ENCODE results near the gene ARHGEF3. TPM values are rescaled to one million over a fixed set of nuclear protein-coding genes. Genes with fewer than 3 reads are reported as not detected.
"Not testable (repeated sequence)": the region's sequence is repeated elsewhere in the genome, so short reads cannot be mapped to it uniquely, and the experiment has no call there.

The ARHGEF3 gene
- total RNA-seq, 1 donor from 2014 or later: 20.9 TPM

DNA sequence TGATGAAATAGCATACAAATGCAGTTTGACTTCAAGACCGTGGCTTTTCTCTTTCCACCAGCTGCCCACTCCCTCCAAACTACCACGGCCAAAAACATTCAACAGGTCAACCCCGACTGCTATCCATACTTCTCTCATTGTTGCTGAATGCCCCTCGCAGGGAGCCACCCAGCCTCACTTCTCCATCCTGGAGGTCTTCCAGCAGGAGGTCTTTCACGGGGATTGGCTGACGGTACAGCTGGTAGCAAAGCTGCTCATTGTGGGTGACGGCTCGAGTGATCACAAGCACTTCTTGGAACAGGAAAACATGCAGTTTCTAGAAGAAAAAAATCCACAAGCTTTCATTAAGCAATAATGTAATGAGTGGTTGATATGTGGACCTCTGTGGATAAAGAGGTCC is 69.6 kb downstream of the ARHGEF3 start:
- Mint-ChIP-seq H3K27me3 (no peaks in the 10 kb centered on the region), H3K4me3 (no peak overlapping the region), H3K36me3 (peaks cover 31% of the 10 kb centered on the region), H3K27ac (no peak overlapping the region), H3K4me1 (ENCODE audit: unreplicated experiment) (no peaks in the 10 kb centered on the region), H3K9me3 (no peaks in the 10 kb centered on the region)
- TF ChIP-seq, protein P1, sequence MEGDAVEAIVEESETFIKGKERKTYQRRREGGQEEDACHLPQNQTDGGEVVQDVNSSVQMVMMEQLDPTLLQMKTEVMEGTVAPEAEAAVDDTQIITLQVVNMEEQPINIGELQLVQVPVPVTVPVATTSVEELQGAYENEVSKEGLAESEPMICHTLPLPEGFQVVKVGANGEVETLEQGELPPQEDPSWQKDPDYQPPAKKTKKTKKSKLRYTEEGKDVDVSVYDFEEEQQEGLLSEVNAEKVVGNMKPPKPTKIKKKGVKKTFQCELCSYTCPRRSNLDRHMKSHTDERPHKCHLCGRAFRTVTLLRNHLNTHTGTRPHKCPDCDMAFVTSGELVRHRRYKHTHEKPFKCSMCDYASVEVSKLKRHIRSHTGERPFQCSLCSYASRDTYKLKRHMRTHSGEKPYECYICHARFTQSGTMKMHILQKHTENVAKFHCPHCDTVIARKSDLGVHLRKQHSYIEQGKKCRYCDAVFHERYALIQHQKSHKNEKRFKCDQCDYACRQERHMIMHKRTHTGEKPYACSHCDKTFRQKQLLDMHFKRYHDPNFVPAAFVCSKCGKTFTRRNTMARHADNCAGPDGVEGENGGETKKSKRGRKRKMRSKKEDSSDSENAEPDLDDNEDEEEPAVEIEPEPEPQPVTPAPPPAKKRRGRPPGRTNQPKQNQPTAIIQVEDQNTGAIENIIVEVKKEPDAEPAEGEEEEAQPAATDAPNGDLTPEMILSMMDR (conservative IDR thresholded peaks at IDR 0.05): no peak
- DNase-seq (ENCODE audit: extremely low spot score, unreplicated experiment): no peak

DNA sequence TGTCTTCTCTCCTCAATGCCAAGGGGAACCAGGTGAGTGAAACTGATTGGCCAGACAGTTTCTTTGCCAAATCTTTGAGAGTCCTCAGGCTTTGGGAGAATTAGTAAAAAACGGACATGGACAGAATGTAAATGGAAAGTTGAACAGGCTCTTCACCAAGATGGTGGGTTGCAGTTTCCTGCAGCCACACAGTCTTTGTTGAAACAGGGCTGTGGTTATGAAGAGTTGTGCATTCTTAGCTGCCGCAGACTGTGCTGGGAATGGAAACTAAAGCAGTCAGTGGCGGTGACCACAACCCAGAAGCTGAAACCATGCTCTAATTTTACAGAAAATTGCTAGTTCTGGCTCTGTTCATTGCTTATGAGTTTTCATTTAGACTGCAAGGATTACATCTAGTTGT is 76.6 kb downstream of the ARHGEF3 start:
- peaks cover 18% of the 10 kb centered on the region for H3K36me3 Mint-ChIP-seq

DNA sequence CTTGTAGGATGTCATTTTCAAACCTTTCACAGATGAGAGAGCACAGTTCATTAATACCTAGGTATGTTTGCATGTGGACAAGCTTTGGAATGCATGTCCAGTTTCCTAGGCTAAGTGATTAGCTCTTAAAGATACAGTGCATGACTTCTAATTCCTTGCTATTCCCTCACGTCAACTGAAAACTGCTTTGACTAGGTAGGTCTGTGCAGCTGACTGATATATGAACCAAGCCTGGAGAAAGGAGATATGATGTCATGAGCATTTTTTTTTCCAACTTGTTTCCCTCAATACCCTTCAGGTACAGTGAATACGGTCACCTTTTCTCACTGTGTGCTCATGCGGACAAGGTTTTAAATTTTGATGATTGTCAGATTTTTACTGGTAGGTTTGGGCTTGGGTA is 77.1 kb downstream of the ARHGEF3 start:
- Mint-ChIP-seq H3K36me3 (peaks cover 18% of the 10 kb centered on the region), H3K4me1 (ENCODE audit: unreplicated experiment) (peaks cover 6% of the 10 kb centered on the region), H3K9me3 (peaks cover 9% of the 10 kb centered on the region), H3K4me3 (no peak overlapping the region), H3K27ac (no peak overlapping the region), H3K27me3 (no peaks in the 10 kb centered on the region)
- DNase-seq (ENCODE audit: extremely low spot score, unreplicated experiment): no peak
- TF ChIP-seq, protein P1 (conservative IDR thresholded peaks at IDR 0.05): no peak

More for the DNA sequence above, 76.6 kb downstream of the ARHGEF3 start:
- H3K4me3 Mint-ChIP-seq: no peak overlapping the region
- peaks cover 9% of the 10 kb centered on the region for H3K9me3 Mint-ChIP-seq
- no peak for DNase-seq (ENCODE audit: extremely low spot score, unreplicated experiment)
- H3K27ac Mint-ChIP-seq: no peak overlapping the region
- TF ChIP-seq, protein P1 (conservative IDR thresholded peaks at IDR 0.05): no peak
- H3K27me3 Mint-ChIP-seq: no peaks in the 10 kb centered on the region
- H3K4me1 Mint-ChIP-seq (ENCODE audit: unreplicated experiment): peaks cover 6% of the 10 kb centered on the region

DNA sequence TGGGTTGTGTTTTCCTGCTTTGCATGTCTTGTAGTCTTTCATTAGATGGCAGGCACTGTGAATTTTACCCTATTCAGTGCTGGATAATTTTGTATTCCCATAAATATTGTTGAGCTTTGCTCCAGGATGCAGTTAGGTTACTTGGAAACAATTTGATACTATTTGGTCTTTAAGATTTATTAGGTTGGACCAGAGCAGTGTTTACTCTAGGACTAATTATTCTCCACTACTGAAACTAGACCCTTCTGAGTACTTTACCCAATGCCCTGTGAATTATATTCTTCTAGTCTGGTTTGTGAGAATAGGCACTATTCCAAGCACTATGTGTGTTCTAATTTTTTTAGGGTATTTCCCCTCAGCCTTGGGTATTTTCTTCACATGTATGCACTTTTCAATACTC is 80.9 kb downstream of the ARHGEF3 start:
- H3K9me3 Mint-ChIP-seq: peaks cover 11% of the 10 kb centered on the region
- no peak overlapping the region for H3K27ac Mint-ChIP-seq
- no peak for DNase-seq (ENCODE audit: extremely low spot score, unreplicated experiment)
- peaks cover 3% of the 10 kb centered on the region for H3K36me3 Mint-ChIP-seq
- TF ChIP-seq, protein P1 (conservative IDR thresholded peaks at IDR 0.05): no peak
- H3K27me3 Mint-ChIP-seq: no peaks in the 10 kb centered on the region
- peaks cover 6% of the 10 kb centered on the region for H3K4me1 Mint-ChIP-seq (ENCODE audit: unreplicated experiment)
- H3K4me3 Mint-ChIP-seq: no peak overlapping the region

DNA sequence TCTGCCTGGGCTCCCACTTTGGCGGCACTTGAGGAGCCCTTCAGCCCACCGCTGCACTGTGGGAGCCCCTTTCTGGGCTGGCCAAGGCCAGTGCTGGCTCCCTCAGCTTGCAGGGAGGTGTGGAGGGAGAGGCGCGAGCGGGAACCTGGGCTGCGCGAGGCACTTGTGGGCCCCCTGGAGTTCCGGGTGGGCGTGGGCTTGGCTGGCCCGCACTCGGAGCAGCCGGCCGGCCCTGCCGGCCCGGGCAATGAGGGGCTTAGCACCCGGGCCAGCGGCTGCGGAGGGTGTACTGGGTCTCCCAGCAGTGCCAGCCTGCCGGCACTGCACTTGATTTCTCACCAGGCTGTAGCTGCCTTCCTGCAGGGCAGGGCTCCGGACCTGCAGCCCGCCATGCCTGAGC is 82.9 kb downstream of the ARHGEF3 start:
- H3K36me3 Mint-ChIP-seq; H3K27ac Mint-ChIP-seq; DNase-seq (ENCODE audit: extremely low spot score, unreplicated experiment); H3K4me1 Mint-ChIP-seq (ENCODE audit: unreplicated experiment); H3K4me3 Mint-ChIP-seq; H3K27me3 Mint-ChIP-seq: not testable (repeated sequence)
- peaks cover 18% of the 10 kb centered on the region for H3K9me3 Mint-ChIP-seq

DNA sequence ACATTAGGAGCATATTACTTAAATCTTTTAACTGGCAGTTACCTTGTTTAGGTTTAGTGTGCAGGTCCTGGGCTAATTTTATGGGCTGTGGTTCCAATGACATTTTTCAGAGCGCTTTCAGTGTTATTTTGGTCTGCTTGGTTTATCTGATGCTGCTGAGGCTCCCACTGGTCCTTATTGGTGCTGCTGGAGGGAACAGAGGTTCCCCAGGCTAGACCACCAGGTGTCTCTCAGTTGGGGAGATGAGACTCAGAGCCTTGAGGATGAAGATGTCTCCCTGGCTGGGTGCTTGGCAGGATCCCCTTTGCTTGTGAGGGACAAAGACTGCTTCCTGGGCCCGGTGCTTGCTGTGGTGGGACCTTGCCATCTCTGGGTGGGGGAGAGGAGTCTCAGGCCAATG is 90.4 kb downstream of the ARHGEF3 start:
- H3K9me3 Mint-ChIP-seq: peaks cover 9% of the 10 kb centered on the region
- DNase-seq (ENCODE audit: extremely low spot score, unreplicated experiment): no peak
- TF ChIP-seq, protein P1 (conservative IDR thresholded peaks at IDR 0.05): no peak
- H3K27me3 Mint-ChIP-seq: no peaks in the 10 kb centered on the region
- H3K36me3 Mint-ChIP-seq: peaks cover 3% of the 10 kb centered on the region
- no peaks in the 10 kb centered on the region for H3K4me1 Mint-ChIP-seq (ENCODE audit: unreplicated experiment)
- H3K4me3 Mint-ChIP-seq: no peak overlapping the region
- no peak overlapping the region for H3K27ac Mint-ChIP-seq

DNA sequence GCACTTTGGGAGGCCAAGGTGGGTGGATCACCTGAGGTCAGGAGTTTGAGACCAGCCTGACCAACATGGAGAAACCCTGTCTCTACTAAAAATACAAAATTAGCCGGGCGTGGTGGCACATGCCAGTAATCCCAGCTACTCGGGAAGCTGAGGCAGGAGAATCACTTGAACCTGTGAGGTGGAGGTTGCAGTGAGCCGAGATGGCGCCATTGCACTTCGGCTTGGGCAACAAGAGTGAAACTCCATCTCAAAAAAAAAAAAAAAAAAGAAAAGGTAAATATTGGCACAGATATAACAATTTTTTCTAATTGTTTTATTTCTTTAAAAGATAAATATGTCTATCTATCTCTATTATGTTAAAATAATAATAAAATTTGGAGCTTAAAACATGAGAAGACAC is 94.3 kb downstream of the ARHGEF3 start:
- H3K27me3 Mint-ChIP-seq; H3K36me3 Mint-ChIP-seq; H3K4me3 Mint-ChIP-seq; H3K4me1 Mint-ChIP-seq (ENCODE audit: unreplicated experiment); H3K9me3 Mint-ChIP-seq; DNase-seq (ENCODE audit: extremely low spot score, unreplicated experiment); H3K27ac Mint-ChIP-seq: not testable (repeated sequence)

Measured in type B pancreatic cell (in vitro differentiated cells).